PFSK-1 (cell line): ENCODE results near the gene RNF8.

Experiments used
- POLR2AphosphoS5 ChIP-seq: IDR thresholded peaks from 2 replicates; pipeline ENCODE4 v1.6.1; 2012; ENCODE audit warnings: low read depth, mild to moderate bottlenecking, control low read depth, low read length, moderate library complexity
- SIN3A ChIP-seq: IDR thresholded peaks from 2 replicates; pipeline ENCODE4 v1.6.1; 2012; ENCODE audit warnings: mild to moderate bottlenecking, low read length, moderate library complexity, borderline replicate concordance; ENCODE audit not compliant: insufficient read depth
- TAF1 ChIP-seq: IDR thresholded peaks from 2 replicates; pipeline ENCODE4 v1.6.1; 2012; ENCODE audit warnings: low read length, control low read depth, borderline replicate concordance; ENCODE audit not compliant: insufficient read depth

DNA sequence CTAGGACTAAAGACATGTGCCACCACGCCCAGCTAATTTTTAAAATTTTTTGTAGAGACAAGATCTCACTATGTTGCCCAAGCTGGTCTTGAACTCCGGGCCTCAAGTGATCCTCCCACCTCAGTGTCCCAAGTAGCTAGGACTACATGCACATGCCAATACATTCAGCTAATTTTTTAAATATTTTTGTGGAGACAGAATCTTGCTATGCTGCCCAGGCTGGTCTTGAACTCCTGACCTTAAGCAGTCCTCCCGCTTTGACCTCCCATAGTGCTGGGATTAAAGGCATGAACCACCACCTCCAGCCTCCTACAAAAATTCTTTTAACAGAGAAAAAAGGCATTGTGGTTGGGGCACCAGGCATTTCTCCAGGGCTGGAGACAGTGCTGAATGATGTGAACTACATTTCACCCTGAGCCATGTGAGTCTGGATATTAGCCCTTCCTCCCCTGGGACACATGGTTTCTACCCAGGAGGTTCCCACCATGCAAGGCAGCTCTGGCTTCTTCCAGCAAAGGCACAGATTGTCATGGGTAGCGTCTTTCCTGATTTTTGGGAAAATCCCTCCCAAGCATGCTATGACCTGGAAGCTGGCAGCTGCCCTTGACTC, 42.9 kb downstream of the RNF8 start:
- TF ChIP-seq POLR2AphosphoS5 (no peak), SIN3A (no peak), TAF1 (no peak)
